ENCODE results near the gene MED28. TPM values are rescaled to one million over a fixed set of nuclear protein-coding genes. Genes with fewer than 3 reads are reported as not detected.

The MED28 gene
- total RNA-seq, 1 donor from 2014 or later, result 92.5 TPM

GRCh38 chr4:17576932-17577664 lies 37.3 kb upstream of the MED28 start, which contains the start of gene LAP3:
TSS of gene LAP3 (plus strand) at chr4:17577198. CDS start at chr4:17577466, 268 bp downstream.
- H3K27me3 Mint-ChIP-seq, result no peaks in the 10 kb centered on the region

GRCh38 chr4:17577665-17578481 lies 36.6 kb upstream of the MED28 start:
- H3K4me1 Mint-ChIP-seq (ENCODE audit: unreplicated experiment), result peaks cover 11% of the 10 kb centered on the region
- peak overlapping the region; percentile 97 for H3K27ac Mint-ChIP-seq
- no peaks in the 10 kb centered on the region for H3K9me3 Mint-ChIP-seq
- DNase-seq (ENCODE audit: extremely low spot score, unreplicated experiment), result no peak
- H3K36me3 Mint-ChIP-seq, result no peaks in the 10 kb centered on the region
- peak; percentile 47 for TF ChIP-seq CTCF (conservative IDR thresholded peaks at IDR 0.05)
- peak overlapping the region; percentile 94 for H3K4me3 Mint-ChIP-seq
- H3K27me3 Mint-ChIP-seq, result no peaks in the 10 kb centered on the region

More at GRCh38 chr4:17576932-17577664, 37.3 kb upstream of the MED28 start, which contains the start of gene LAP3:
- peak within 1 kb of the TSS; percentile 97 for H3K27ac Mint-ChIP-seq
- DNase-seq (ENCODE audit: extremely low spot score, unreplicated experiment), result peak; percentile 98
- H3K4me3 Mint-ChIP-seq, result peak within 1 kb of the TSS; percentile 94
- no peak for TF ChIP-seq CTCF (conservative IDR thresholded peaks at IDR 0.05)
- H3K9me3 Mint-ChIP-seq, result no peaks in the 10 kb centered on the region
- H3K4me1 Mint-ChIP-seq (ENCODE audit: unreplicated experiment), result peaks cover 11% of the 10 kb centered on the region
- H3K36me3 Mint-ChIP-seq, result no peaks in the 10 kb centered on the region

GRCh38 chr4:17578482-17578891 lies 36.0 kb upstream of the MED28 start:
- Mint-ChIP-seq H3K27me3 (no peaks in the 10 kb centered on the region), H3K9me3 (no peaks in the 10 kb centered on the region), H3K4me3 (peak overlapping the region; percentile 94), H3K4me1 (ENCODE audit: unreplicated experiment) (peaks cover 11% of the 10 kb centered on the region), H3K27ac (peak overlapping the region; percentile 97), H3K36me3 (no peaks in the 10 kb centered on the region)
- no peak for DNase-seq (ENCODE audit: extremely low spot score, unreplicated experiment)
- TF ChIP-seq CTCF (conservative IDR thresholded peaks at IDR 0.05), result no peak

GRCh38 chr4:17580969-17581368 lies 33.5 kb upstream of the MED28 start:
- Mint-ChIP-seq H3K27ac (no peak overlapping the region), H3K9me3 (no peaks in the 10 kb centered on the region), H3K4me3 (no peak overlapping the region)

GRCh38 chr4:17583276-17583675 lies 31.2 kb upstream of the MED28 start:
- TF ChIP-seq CTCF (conservative IDR thresholded peaks at IDR 0.05), result no peak
- no peaks in the 10 kb centered on the region for H3K27me3 Mint-ChIP-seq
- H3K36me3 Mint-ChIP-seq, result peaks cover 12% of the 10 kb centered on the region
- peaks cover 8% of the 10 kb centered on the region for H3K4me1 Mint-ChIP-seq (ENCODE audit: unreplicated experiment)
- no peaks in the 10 kb centered on the region for H3K9me3 Mint-ChIP-seq
- H3K27ac Mint-ChIP-seq, result no peak overlapping the region
- H3K4me3 Mint-ChIP-seq, result no peak overlapping the region
- no peak for DNase-seq (ENCODE audit: extremely low spot score, unreplicated experiment)

More at GRCh38 chr4:17580969-17581368, 33.5 kb upstream of the MED28 start:
- Mint-ChIP-seq H3K4me1 (ENCODE audit: unreplicated experiment) (peaks cover 11% of the 10 kb centered on the region), H3K27me3 (no peaks in the 10 kb centered on the region), H3K36me3 (peaks cover 4% of the 10 kb centered on the region)
- TF ChIP-seq CTCF (conservative IDR thresholded peaks at IDR 0.05), result no peak
- DNase-seq (ENCODE audit: extremely low spot score, unreplicated experiment), result no peak

Data from type B pancreatic cell (in vitro differentiated cells).